Measurements from ENCODE around the gene CFAP70.

- TF ChIP-seq, protein P1, sequence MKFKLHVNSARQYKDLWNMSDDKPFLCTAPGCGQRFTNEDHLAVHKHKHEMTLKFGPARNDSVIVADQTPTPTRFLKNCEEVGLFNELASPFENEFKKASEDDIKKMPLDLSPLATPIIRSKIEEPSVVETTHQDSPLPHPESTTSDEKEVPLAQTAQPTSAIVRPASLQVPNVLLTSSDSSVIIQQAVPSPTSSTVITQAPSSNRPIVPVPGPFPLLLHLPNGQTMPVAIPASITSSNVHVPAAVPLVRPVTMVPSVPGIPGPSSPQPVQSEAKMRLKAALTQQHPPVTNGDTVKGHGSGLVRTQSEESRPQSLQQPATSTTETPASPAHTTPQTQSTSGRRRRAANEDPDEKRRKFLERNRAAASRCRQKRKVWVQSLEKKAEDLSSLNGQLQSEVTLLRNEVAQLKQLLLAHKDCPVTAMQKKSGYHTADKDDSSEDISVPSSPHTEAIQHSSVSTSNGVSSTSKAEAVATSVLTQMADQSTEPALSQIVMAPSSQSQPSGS (CRISPR knock-in tag; IDR thresholded peaks at IDR 0.05; ENCODE audit: borderline replicate concordance, low read depth) = no peak
- TF ChIP-seq CTCF (IDR thresholded peaks at IDR 0.05) = no peak
- TF ChIP-seq TCF7 (CRISPR knock-in tag; IDR thresholded peaks at IDR 0.05; ENCODE audit: low read depth) = no peak
- TF ChIP-seq PREB (CRISPR knock-in tag; IDR thresholded peaks at IDR 0.05; ENCODE audit: borderline replicate concordance) = no peak
- TF ChIP-seq ESRRA (CRISPR knock-in tag; IDR thresholded peaks at IDR 0.05; ENCODE audit: borderline replicate concordance) = no peak
- no peak for TF ChIP-seq NFE2L1 (CRISPR knock-in tag; IDR thresholded peaks at IDR 0.05)
- TF ChIP-seq ELF4 (CRISPR knock-in tag; IDR thresholded peaks at IDR 0.05; ENCODE audit: low read depth) = no peak
- TF ChIP-seq, protein P2, sequence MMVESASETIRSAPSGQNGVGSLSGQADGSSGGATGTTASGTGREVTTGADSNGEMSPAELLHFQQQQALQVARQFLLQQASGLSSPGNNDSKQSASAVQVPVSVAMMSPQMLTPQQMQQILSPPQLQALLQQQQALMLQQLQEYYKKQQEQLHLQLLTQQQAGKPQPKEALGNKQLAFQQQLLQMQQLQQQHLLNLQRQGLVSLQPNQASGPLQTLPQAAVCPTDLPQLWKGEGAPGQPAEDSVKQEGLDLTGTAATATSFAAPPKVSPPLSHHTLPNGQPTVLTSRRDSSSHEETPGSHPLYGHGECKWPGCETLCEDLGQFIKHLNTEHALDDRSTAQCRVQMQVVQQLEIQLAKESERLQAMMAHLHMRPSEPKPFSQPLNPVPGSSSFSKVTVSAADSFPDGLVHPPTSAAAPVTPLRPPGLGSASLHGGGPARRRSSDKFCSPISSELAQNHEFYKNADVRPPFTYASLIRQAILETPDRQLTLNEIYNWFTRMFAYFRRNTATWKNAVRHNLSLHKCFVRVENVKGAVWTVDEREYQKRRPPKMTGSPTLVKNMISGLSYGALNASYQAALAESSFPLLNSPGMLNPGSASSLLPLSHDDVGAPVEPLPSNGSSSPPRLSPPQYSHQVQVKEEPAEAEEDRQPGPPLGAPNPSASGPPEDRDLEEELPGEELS (CRISPR knock-in tag; IDR thresholded peaks at IDR 0.05) = no peak
- no peak for TF ChIP-seq TEAD1 (CRISPR knock-in tag; IDR thresholded peaks at IDR 0.05)
- no peak for TF ChIP-seq ZNF121 (CRISPR knock-in tag; IDR thresholded peaks at IDR 0.05)
- TF ChIP-seq, protein P3, sequence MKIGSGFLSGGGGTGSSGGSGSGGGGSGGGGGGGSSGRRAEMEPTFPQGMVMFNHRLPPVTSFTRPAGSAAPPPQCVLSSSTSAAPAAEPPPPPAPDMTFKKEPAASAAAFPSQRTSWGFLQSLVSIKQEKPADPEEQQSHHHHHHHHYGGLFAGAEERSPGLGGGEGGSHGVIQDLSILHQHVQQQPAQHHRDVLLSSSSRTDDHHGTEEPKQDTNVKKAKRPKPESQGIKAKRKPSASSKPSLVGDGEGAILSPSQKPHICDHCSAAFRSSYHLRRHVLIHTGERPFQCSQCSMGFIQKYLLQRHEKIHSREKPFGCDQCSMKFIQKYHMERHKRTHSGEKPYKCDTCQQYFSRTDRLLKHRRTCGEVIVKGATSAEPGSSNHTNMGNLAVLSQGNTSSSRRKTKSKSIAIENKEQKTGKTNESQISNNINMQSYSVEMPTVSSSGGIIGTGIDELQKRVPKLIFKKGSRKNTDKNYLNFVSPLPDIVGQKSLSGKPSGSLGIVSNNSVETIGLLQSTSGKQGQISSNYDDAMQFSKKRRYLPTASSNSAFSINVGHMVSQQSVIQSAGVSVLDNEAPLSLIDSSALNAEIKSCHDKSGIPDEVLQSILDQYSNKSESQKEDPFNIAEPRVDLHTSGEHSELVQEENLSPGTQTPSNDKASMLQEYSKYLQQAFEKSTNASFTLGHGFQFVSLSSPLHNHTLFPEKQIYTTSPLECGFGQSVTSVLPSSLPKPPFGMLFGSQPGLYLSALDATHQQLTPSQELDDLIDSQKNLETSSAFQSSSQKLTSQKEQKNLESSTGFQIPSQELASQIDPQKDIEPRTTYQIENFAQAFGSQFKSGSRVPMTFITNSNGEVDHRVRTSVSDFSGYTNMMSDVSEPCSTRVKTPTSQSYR (CRISPR knock-in tag; IDR thresholded peaks at IDR 0.05) = no peak
- TF ChIP-seq USF2 (CRISPR knock-in tag; IDR thresholded peaks at IDR 0.05) = no peak
- no peak for TF ChIP-seq RELA (CRISPR knock-in tag; IDR thresholded peaks at IDR 0.05; ENCODE audit: borderline replicate concordance)
These were observed 124.8 kb downstream of the CFAP70 start for GRCh38 chr10:73233883-73234282.

Data from WTC11 (cell line).